Measurements from ENCODE around the gene FAM20A.
"Not testable (repeated sequence)": the region's sequence is repeated elsewhere in the genome, so short reads cannot be mapped to it uniquely, and the experiment has no call there.

The FAM20A gene

GRCh38 chr17:68518063-68518815 is 82.9 kb downstream of the FAM20A start:
- TF ChIP-seq CTCF (IDR thresholded peaks at IDR 0.05; ENCODE audit: low read depth, low read length, missing control alignments), result no peak
- no peak for DNase-seq (ENCODE audit: extremely low read depth, low read depth)

GRCh38 chr17:68517605-68518004 is 83.6 kb downstream of the FAM20A start:
- DNase-seq (ENCODE audit: extremely low read depth, low read depth); H3K4me3 ChIP-seq (replicated peaks; ENCODE audit: low read depth, low read length): not testable (repeated sequence)

More at GRCh38 chr17:68518063-68518815, 82.9 kb downstream of the FAM20A start:
- H3K4me3 ChIP-seq (replicated peaks; ENCODE audit: low read depth, low read length), result no peak overlapping the region

GRCh38 chr17:68516732-68517131 is 84.4 kb downstream of the FAM20A start:
- H3K4me3 ChIP-seq (replicated peaks; ENCODE audit: low read depth, low read length), result no peak overlapping the region
- no peak for TF ChIP-seq CTCF (IDR thresholded peaks at IDR 0.05; ENCODE audit: low read depth, low read length, missing control alignments)
- no peak for DNase-seq (ENCODE audit: extremely low read depth, low read depth)

- no peak for DNase-seq (ENCODE audit: extremely low read depth, low read depth)
Measured at GRCh38 chr17:68514831-68515635, 86.1 kb downstream of the FAM20A start.

GRCh38 chr17:68513932-68514331 is 87.2 kb downstream of the FAM20A start:
- DNase-seq (ENCODE audit: extremely low read depth, low read depth), result no peak
- no peak for TF ChIP-seq CTCF (IDR thresholded peaks at IDR 0.05; ENCODE audit: low read depth, low read length, missing control alignments)
- H3K4me3 ChIP-seq (replicated peaks; ENCODE audit: low read depth, low read length), result peak overlapping the region; percentile 94

More at GRCh38 chr17:68514831-68515635, 86.1 kb downstream of the FAM20A start:
- no peak for TF ChIP-seq CTCF (IDR thresholded peaks at IDR 0.05; ENCODE audit: low read depth, low read length, missing control alignments)
- peak overlapping the region; percentile 94 for H3K4me3 ChIP-seq (replicated peaks; ENCODE audit: low read depth, low read length)

- no peak for DNase-seq (ENCODE audit: extremely low read depth, low read depth)
- H3K4me3 ChIP-seq (replicated peaks; ENCODE audit: low read depth, low read length), result peak overlapping the region; percentile 94
- no peak for TF ChIP-seq CTCF (IDR thresholded peaks at IDR 0.05; ENCODE audit: low read depth, low read length, missing control alignments)
Measured at GRCh38 chr17:68512960-68513474, 88.2 kb downstream of the FAM20A start.
